GM12878 (cell line): ENCODE data around the gene FBXL2. TPM values are rescaled to one million over a fixed set of nuclear protein-coding genes. Genes with fewer than 3 reads are reported as not detected.

Experiments used
- ATAC-seq: fragments of 200-7000 bp; cut with Tn5 transposase; 3 replicates; pipeline ENCODE4 v1.9.1; 2020; ENCODE audit warnings: mild to moderate bottlenecking, moderate library complexity
- BruUV-seq: library from RNA; stranded (reverse); fragments of 400-500 nt; replicated peaks from 2 replicates; lab custom pipeline; 2021; lab: Mats Ljungman, UMichigan
- CTCF ChIA-PET: fragments of 300-600 bp; sonication (Branson Sonifier 250); formaldehyde crosslinking; extraction: SDS; loops from one replicate; lab custom pipeline; 2021; ENCODE audit warnings: inconsistent platforms; lab: Yijun Ruan, JAX
- POLR2A ChIA-PET: fragments of 350-600 bp; formaldehyde crosslinking; extraction: SDS; loops from one replicate; lab custom pipeline; 2021; ENCODE audit warnings: inconsistent platforms; lab: Charles Lee
- RAD21 ChIA-PET: fragments of 300-600 bp; sonication (Branson Sonifier 250); formaldehyde crosslinking; loops from one replicate; lab custom pipeline; 2023; ENCODE audit warnings: antibody characterized with exemption; ENCODE audit not compliant: unreplicated experiment; lab: Charles Lee
- SMC1A ChIA-PET: fragments of 300-600 bp; sonication (Branson Sonifier 250); formaldehyde crosslinking; loops from one replicate; lab custom pipeline; 2023; ENCODE audit not compliant: unreplicated experiment, uncharacterized antibody; lab: Charles Lee
- DNase-seq: peaks from one replicate; pipeline ENCODE4 v3.0.0-alpha.2; 2011; ENCODE audit warnings: low read depth, low spot score
- FAIRE-seq: peaks from 3 replicates; lab custom pipeline; 2011; peaks lifted over from hg19 to GRCh38; lab: Jason Lieb, UNC
- H2AFZ ChIP-seq: 2 replicates; pipeline ENCODE4 v1.6.0; 2011; ENCODE audit warnings: low read depth, low read length, control low read depth; ENCODE audit not compliant: control insufficient read depth
- H3K27ac ChIP-seq: 2 replicates; pipeline ENCODE4 v1.5.1; 2011; ENCODE audit warnings: control low read depth; ENCODE audit not compliant: control insufficient read depth, insufficient read depth
- H3K27me3 ChIP-seq, 2 experiments: replicated peaks in 1 of 2; 2 replicates each; pipeline versions ENCODE4 v1.6.0 to v1.6.1; 2011; ENCODE audit warnings: low read length in 1 of 2; ENCODE audit not compliant: control insufficient read depth in 2 of 2, insufficient read depth in 2 of 2
- H3K36me3 ChIP-seq, 2 experiments: 2 replicates each; pipeline ENCODE4 v1.5.1; 2011; ENCODE audit warnings: low read length in 1 of 2; ENCODE audit not compliant: control insufficient read depth in 2 of 2, insufficient read depth in 2 of 2
- H3K4me1 ChIP-seq: 2 replicates; pipeline ENCODE4 v1.6.1; 2011; ENCODE audit warnings: mild to moderate bottlenecking, low read length, moderate library complexity, mixed read lengths; ENCODE audit not compliant: control insufficient read depth, insufficient read depth
- H3K4me2 ChIP-seq: 2 replicates; pipeline ENCODE4 v1.6.0; 2011; ENCODE audit warnings: control low read depth; ENCODE audit not compliant: control insufficient read depth, insufficient read depth
- H3K4me3 ChIP-seq: fragments of 200-600 bp; sonication (generic); 2 replicates; pipeline ENCODE4 v1.5.1; 2016
- H3K79me2 ChIP-seq: 2 replicates; pipeline ENCODE4 v1.6.0; 2011; ENCODE audit warnings: low read length; ENCODE audit not compliant: control insufficient read depth, insufficient read depth
- H3K9ac ChIP-seq: 2 replicates; pipeline ENCODE4 v1.8.0; 2011; ENCODE audit warnings: low read length, control low read depth, mixed read lengths; ENCODE audit not compliant: control insufficient read depth, insufficient read depth
- H3K9me3 ChIP-seq: replicated peaks from 3 replicates; pipeline ENCODE4 v1.5.1; 2011; ENCODE audit warnings: mild to moderate bottlenecking, low read length; ENCODE audit not compliant: control insufficient read depth, insufficient read depth
- H4K20me1 ChIP-seq: 2 replicates; pipeline ENCODE4 v1.6.0; 2011; ENCODE audit not compliant: control insufficient read depth, insufficient read depth
- CUX1 ChIP-seq: IDR thresholded peaks from 2 replicates; pipeline ENCODE4 v1.6.1; 2012; ENCODE audit warnings: improper control_type of control experiment, low read depth, low read length; ENCODE audit not compliant: insufficient replicate concordance
- EP300 ChIP-seq, 2 experiments: fragments of 150-350 bp in 1 of 2; IDR thresholded peaks; 2 replicates each; pipeline ENCODE4 v1.6.1; 2011 to 2012; ENCODE audit warnings: low read depth in 2 of 2, low read length in 2 of 2, borderline replicate concordance in 1 of 2, improper control_type of control experiment in 1 of 2, inconsistent platforms in 1 of 2; ENCODE audit not compliant: control insufficient read depth in 1 of 2
- ESRRA ChIP-seq: IDR thresholded peaks from 2 replicates; pipeline ENCODE4 v1.6.1; 2012; ENCODE audit warnings: mild to moderate bottlenecking, low read length, improper control_type of control experiment
- MEF2A ChIP-seq: IDR thresholded peaks from 2 replicates; pipeline ENCODE4 v1.6.1; 2011; ENCODE audit warnings: low read depth, mild to moderate bottlenecking, low read length, moderate library complexity; ENCODE audit not compliant: insufficient read depth
- SUPT20H ChIP-seq: IDR thresholded peaks from 2 replicates; pipeline ENCODE4 v1.6.1; 2011; ENCODE audit warnings: low read depth, mild to moderate bottlenecking, low read length, moderate library complexity, borderline replicate concordance; ENCODE audit not compliant: control insufficient read depth
- YBX1 ChIP-seq: fragments of 450-650 bp; IDR thresholded peaks from 2 replicates; pipeline ENCODE4 v1.6.1; 2016; ENCODE audit warnings: antibody characterized with exemption
- ZBTB4 ChIP-seq: fragments of 450-650 bp; formaldehyde crosslinking; IDR thresholded peaks from 2 replicates; pipeline ENCODE4 v1.4.0; 2022; ENCODE audit warnings: mild to moderate bottlenecking, moderate library complexity
- WGBS: methylation state at CpG from one replicate; pipeline ENCODE4 v1.1.6; 2016; ENCODE audit warnings: low lambda C conversion rate; ENCODE audit not compliant: insufficient replicate concordance, insufficient coverage; ENCODE audit errors: missing lambda C conversion rate; 5-methylcytosine and 5-hydroxymethylcytosine counted together
- in situ Hi-C: fragments of 300-500 bp; cut with MboI; formaldehyde crosslinking; loops from 9 replicates; pipeline ENCODE4 v1.14.3; 2018; ENCODE audit warnings: mixed read lengths
- intact Hi-C: fragments of 100-400 bp; cut with micrococcal nuclease; formaldehyde crosslinking; loops from one replicate; pipeline ENCODE4 v1.14.2; 2022; ENCODE audit not compliant: unreplicated experiment
- polyA plus RNA-seq, 11 experiments: library from polyadenylated mRNA; depleted of rRNA in 4 of 11; unstranded in 6 of 11; stranded (reverse) in 5 of 11; fragments of >200 nt; fragmentation: Nextera tagmentation in 4 of 11; fragmentation: Illumina TruSeq in 1 of 11; extraction: Ambion mirVana in 4 of 11; extraction: Trizol in 1 of 11; gene quantifications; 1 replicate in 1 of 11; 2 replicates in 10 of 11; pipeline versions ENCODE4 v1.2.1 to v1.2.3, GENCODE V29; 2011 to 2016; ENCODE audit warnings: inconsistent platforms in 2 of 11, missing spikeins in 2 of 11, low read depth in 1 of 11
- total RNA-seq, 4 experiments: library from RNA; depleted of rRNA in 3 of 4; stranded (reverse); fragments of >200 nt in 3 of 4; fragmentation: Illumina TruSeq in 1 of 4; extraction: Trizol in 1 of 4; gene quantifications; 2 replicates each; pipeline versions ENCODE4 v1.2.1 to v1.2.3, GENCODE V29; 2013 to 2021
- TF ChIP-seq, protein P1 (sequence below): IDR thresholded peaks from 2 replicates; pipeline ENCODE4 v1.6.1; 2011; ENCODE audit warnings: low read depth, low read length, improper control_type of control experiment, borderline replicate concordance

Gene FBXL2
- total and polyA plus RNA-seq, 10 of the 15 experiments (the other 5 are each of a cell fraction or from before 2014, with no cell fraction given), result 0.04 to 0.72 (median 0.15) TPM; not detected in 1

- TF ChIP-seq CUX1 (no peak), YBX1 (no peak)
Measured at GRCh38 chr3:33358172-33358781, 81.0 kb downstream of the FBXL2 start (continued).

- RAD21 ChIA-PET, result no interaction called here
- FAIRE-seq (no peak), ATAC-seq (no peak), DNase-seq (no peak)
- no TSS peak for BruUV-seq
- Histone ChIP-seq H3K79me2 (no peaks in the 10 kb centered on the region), H3K9me3 (no peaks in the 10 kb centered on the region), H4K20me1 (no peaks in the 10 kb centered on the region), H3K4me2 (no peak overlapping the region), H2AFZ (no peak overlapping the region), H3K27ac (no peak overlapping the region), H3K27me3 (no peaks in the 10 kb centered on the region), H3K4me3 (no peak overlapping the region), H3K36me3 (no peaks in the 10 kb centered on the region), H3K4me1 (no peaks in the 10 kb centered on the region), H3K9ac (no peak overlapping the region)
- SMC1A ChIA-PET, result interaction anchor here (0.9 to 1.2 kb wide), 2 partner anchors 8 to 410 kb away, joined by 3 to 4 read pairs; no protein-coding TSS in a partner anchor
- CTCF ChIA-PET, result interaction anchor here (1.5 kb wide), 1 partner anchor 229 kb away, joined by 5 read pairs; no protein-coding TSS in a partner anchor
- in situ Hi-C loops, result no loop called here
- WGBS, result 0% methylated on average over 1 of the region's 1 CpG
- POLR2A ChIA-PET, result no interaction called here
- intact Hi-C loops, result no loop called here
- TF ChIP-seq SUPT20H (no peak), ZBTB4 (CRISPR knock-in tag) (no peak), ESRRA (no peak), MEF2A (no peak), EP300 (IDR thresholded peaks at IDR 0.05; ENCODE audit: borderline replicate concordance in 1 of 2, control insufficient read depth in 1 of 2, low read depth in 2 of 2, low read length in 2 of 2) (no peak)
- TF ChIP-seq, protein P1, sequence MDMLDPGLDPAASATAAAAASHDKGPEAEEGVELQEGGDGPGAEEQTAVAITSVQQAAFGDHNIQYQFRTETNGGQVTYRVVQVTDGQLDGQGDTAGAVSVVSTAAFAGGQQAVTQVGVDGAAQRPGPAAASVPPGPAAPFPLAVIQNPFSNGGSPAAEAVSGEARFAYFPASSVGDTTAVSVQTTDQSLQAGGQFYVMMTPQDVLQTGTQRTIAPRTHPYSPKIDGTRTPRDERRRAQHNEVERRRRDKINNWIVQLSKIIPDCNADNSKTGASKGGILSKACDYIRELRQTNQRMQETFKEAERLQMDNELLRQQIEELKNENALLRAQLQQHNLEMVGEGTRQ, result no peak
Measured at GRCh38 chr3:33360136-33360825, 83.0 kb downstream of the FBXL2 start.
